Measurements from ENCODE around the gene RNF180.

DNA sequence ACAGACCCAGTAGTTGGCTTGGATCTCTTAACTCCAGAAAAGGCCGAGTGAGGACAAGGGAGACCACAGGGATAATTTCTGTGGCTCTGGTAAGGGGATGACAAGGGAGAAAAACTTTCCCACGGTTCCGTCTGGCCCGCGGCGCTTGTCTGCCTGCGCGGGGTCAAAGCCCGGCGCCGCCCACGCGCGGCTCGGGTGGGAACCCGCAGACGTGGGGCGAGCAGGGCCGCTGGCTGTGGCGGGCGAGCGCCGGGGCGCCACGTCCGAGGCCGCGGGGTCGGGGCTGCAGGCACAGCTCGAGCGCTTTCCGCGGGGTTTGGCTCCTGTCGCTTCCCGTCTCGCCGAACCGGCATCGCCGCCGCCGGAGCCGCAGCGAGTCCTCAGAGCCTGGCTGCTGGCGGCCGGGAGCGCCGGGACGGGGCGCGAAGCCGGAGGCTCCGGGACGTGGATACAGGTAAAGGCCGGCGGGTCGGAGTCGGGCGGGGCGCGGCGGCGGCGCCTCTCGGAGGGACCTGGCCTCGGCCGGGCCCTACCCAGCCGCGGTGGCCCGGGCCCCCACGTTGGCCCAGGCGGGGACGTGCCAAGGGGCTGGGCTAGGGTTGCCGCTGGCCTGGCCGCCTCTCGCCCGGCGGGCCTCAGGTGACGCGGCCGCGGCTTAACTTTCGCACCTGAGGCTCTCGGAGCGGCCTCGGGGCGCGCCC, at the start of gene RNF180:
- TF ChIP-seq, protein P1, sequence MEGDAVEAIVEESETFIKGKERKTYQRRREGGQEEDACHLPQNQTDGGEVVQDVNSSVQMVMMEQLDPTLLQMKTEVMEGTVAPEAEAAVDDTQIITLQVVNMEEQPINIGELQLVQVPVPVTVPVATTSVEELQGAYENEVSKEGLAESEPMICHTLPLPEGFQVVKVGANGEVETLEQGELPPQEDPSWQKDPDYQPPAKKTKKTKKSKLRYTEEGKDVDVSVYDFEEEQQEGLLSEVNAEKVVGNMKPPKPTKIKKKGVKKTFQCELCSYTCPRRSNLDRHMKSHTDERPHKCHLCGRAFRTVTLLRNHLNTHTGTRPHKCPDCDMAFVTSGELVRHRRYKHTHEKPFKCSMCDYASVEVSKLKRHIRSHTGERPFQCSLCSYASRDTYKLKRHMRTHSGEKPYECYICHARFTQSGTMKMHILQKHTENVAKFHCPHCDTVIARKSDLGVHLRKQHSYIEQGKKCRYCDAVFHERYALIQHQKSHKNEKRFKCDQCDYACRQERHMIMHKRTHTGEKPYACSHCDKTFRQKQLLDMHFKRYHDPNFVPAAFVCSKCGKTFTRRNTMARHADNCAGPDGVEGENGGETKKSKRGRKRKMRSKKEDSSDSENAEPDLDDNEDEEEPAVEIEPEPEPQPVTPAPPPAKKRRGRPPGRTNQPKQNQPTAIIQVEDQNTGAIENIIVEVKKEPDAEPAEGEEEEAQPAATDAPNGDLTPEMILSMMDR (IDR thresholded peaks at IDR 0.05; ENCODE audit: borderline replicate concordance, extremely low read depth, low read length, poor library complexity, severe bottlenecking): no peak
- no peak for TF ChIP-seq EZH2 (IDR thresholded peaks at IDR 0.05; ENCODE audit: borderline replicate concordance, low read depth, low read length, severe bottlenecking)
